Coronary artery (tissue), 2 donors: ENCODE data around the gene ZNF845.
"Not testable (repeated sequence)": the region's sequence is repeated elsewhere in the genome, so short reads cannot be mapped to it uniquely, and the experiment has no call there.

Experiments used
- DNase-seq: peaks from one replicate; pipeline ENCODE4 v3.0.0-alpha.2; 2017; ENCODE audit warnings: low spot score
- H3K27ac ChIP-seq, 2 donors: fragments of 200-600 bp; sonication (generic); one replicate each; pipeline ENCODE4 v1.5.1; 2016 to 2019
- H3K4me3 ChIP-seq: fragments of 200-600 bp; sonication (generic); 2 replicates; pipeline ENCODE4 v1.5.1; 2016; ENCODE audit warnings: mild to moderate bottlenecking, moderate library complexity
- CTCF ChIP-seq: fragments of 200-600 bp; sonication (generic); IDR thresholded peaks from one replicate; pipeline ENCODE4 v1.5.1; 2019; ENCODE audit warnings: antibody characterized with exemption

The ZNF845 gene

GRCh38 chr19:53311897-53312296 lies 21.7 kb upstream of the ZNF845 start:
- no peak overlapping the region for H3K27ac ChIP-seq
- no peak overlapping the region for H3K4me3 ChIP-seq
- no peak for DNase-seq
- TF ChIP-seq CTCF, result no peak

- DNase-seq, result no peak
- Histone ChIP-seq H3K4me3 (peak overlapping the region; percentile 49), H3K27ac (no peak overlapping the region)
- TF ChIP-seq CTCF, result no peak
Observed at GRCh38 chr19:53328967-53329366, 4.6 kb upstream of the ZNF845 start.

- no peak for TF ChIP-seq CTCF
- H3K27ac ChIP-seq, result peak overlapping the region in 1 of 2 donors; percentile 60
- no peak for DNase-seq
- H3K4me3 ChIP-seq, result peak overlapping the region; percentile 73
Observed at GRCh38 chr19:53332484-53332883, 1.1 kb upstream of the ZNF845 start.

GRCh38 chr19:53333066-53333462 lies 485 bp upstream of the ZNF845 start:
- no peak for TF ChIP-seq CTCF
- Histone ChIP-seq H3K27ac (peak overlapping the region; percentile 60 to 84), H3K4me3 (peak overlapping the region; percentile 73)
- DNase-seq, result peak; percentile 77

- DNase-seq, H3K27ac ChIP-seq, H3K4me3 ChIP-seq: not testable (repeated sequence)
Observed at GRCh38 chr19:53344403-53344802, 10.9 kb downstream of the ZNF845 start.

- DNase-seq, result no peak
- Histone ChIP-seq H3K27ac (no peak overlapping the region), H3K4me3 (no peak overlapping the region)
- no peak for TF ChIP-seq CTCF
Observed at GRCh38 chr19:53355739-53356138, 22.2 kb downstream of the ZNF845 start.

- no peak for TF ChIP-seq CTCF
- DNase-seq, result no peak
- H3K27ac ChIP-seq, result no peak overlapping the region
- no peak overlapping the region for H3K4me3 ChIP-seq
Observed at GRCh38 chr19:53357821-53358581, 24.5 kb downstream of the ZNF845 start.

- not testable (repeated sequence) for H3K27ac ChIP-seq, H3K4me3 ChIP-seq, DNase-seq
Observed at GRCh38 chr19:53360056-53360455, 26.5 kb downstream of the ZNF845 start.
